Left ventricle myocardium inferior (tissue), 1 donor: Measurements from ENCODE around the gene IGFALS. TPM values are rescaled to one million over a fixed set of nuclear protein-coding genes. Genes with fewer than 3 reads are reported as not detected.

Source experiments
- DNase-seq: peaks from one replicate; pipeline ENCODE4 v3.0.0-alpha.2; 2020
- H3K27ac ChIP-seq: fragments of 200-600 bp; replicated peaks from 2 replicates; pipeline ENCODE4 v1.8.0; 2021
- H3K27me3 ChIP-seq: fragments of 200-600 bp; 2 replicates; pipeline ENCODE4 v1.8.0; 2021; ENCODE audit warnings: low read depth
- H3K36me3 ChIP-seq: fragments of 200-600 bp; 2 replicates; pipeline ENCODE4 v1.8.0; 2021
- H3K4me1 ChIP-seq: fragments of 200-600 bp; 2 replicates; pipeline ENCODE4 v1.8.0; 2021
- H3K4me3 ChIP-seq: fragments of 200-600 bp; 2 replicates; pipeline ENCODE4 v1.8.0; 2021; ENCODE audit warnings: mild to moderate bottlenecking, moderate library complexity
- H3K9me3 ChIP-seq: fragments of 200-600 bp; replicated peaks from 2 replicates; pipeline ENCODE4 v1.8.0; 2021
- CTCF ChIP-seq: fragments of 200-600 bp; IDR thresholded peaks from 2 replicates; pipeline ENCODE4 v1.8.0; 2021; ENCODE audit warnings: antibody characterized with exemption, mild to moderate bottlenecking, borderline replicate concordance
- intact Hi-C: fragments of 100-400 bp; cut with micrococcal nuclease; formaldehyde crosslinking; loops from one replicate; pipeline ENCODE4 v1.11.0; 2022
- total RNA-seq: library from RNA; stranded (reverse); fragmentation: NEBNext Ultra II Directional; extraction: Animal tissue kit (Norgen Biotek cat#: 25700); gene quantifications from one replicate; pipeline ENCODE4 v1.2.1, GENCODE V29; 2021
- donor health status: DM: no; HTN: yes; CAD: no; lungs with severe emphysema.

The IGFALS gene
- total RNA-seq, 1 donor from 2014 or later, result not detected

GRCh38 chr16:1794908-1795666 is 1.6 kb upstream of the IGFALS start:
- H3K36me3 ChIP-seq, result peaks cover 10% of the 10 kb centered on the region
- no peak overlapping the region for H3K4me3 ChIP-seq
- H3K4me1 ChIP-seq, result no peaks in the 10 kb centered on the region
- H3K27ac ChIP-seq, result no peak overlapping the region
- no peak for TF ChIP-seq CTCF
- H3K9me3 ChIP-seq, result peaks cover 8% of the 10 kb centered on the region
- intact Hi-C loops, result no loop called here
- DNase-seq, result no peak
- H3K27me3 ChIP-seq, result no peaks in the 10 kb centered on the region

- intact Hi-C loops, result no loop called here
- TF ChIP-seq CTCF, result no peak
- H3K27me3 ChIP-seq, result no peaks in the 10 kb centered on the region
- H3K27ac ChIP-seq, result no peak overlapping the region
- DNase-seq, result no peak
- H3K4me3 ChIP-seq, result no peak overlapping the region
- no peaks in the 10 kb centered on the region for H3K4me1 ChIP-seq
- peaks cover 8% of the 10 kb centered on the region for H3K9me3 ChIP-seq
- peaks cover 13% of the 10 kb centered on the region for H3K36me3 ChIP-seq
These were observed 841 bp upstream of the IGFALS start for GRCh38 chr16:1794221-1794871.

GRCh38 chr16:1792836-1793577 is 498 bp downstream of the IGFALS start:
- no peak for TF ChIP-seq CTCF
- Histone ChIP-seq H3K36me3 (peaks cover 26% of the 10 kb centered on the region), H3K4me1 (no peaks in the 10 kb centered on the region), H3K27me3 (no peaks in the 10 kb centered on the region), H3K4me3 (no peak overlapping the region), H3K27ac (no peak overlapping the region), H3K9me3 (peaks cover 6% of the 10 kb centered on the region)
- no peak for DNase-seq
- intact Hi-C loops, result no loop called here

- H3K9me3 ChIP-seq, result no peaks in the 10 kb centered on the region
- intact Hi-C loops, result no loop called here
- no peak overlapping the region for H3K4me3 ChIP-seq
- H3K36me3 ChIP-seq, result peaks cover 34% of the 10 kb centered on the region
- H3K27me3 ChIP-seq, result no peaks in the 10 kb centered on the region
- no peak overlapping the region for H3K27ac ChIP-seq
- TF ChIP-seq CTCF, result no peak
- no peak for DNase-seq
- H3K4me1 ChIP-seq, result no peaks in the 10 kb centered on the region
These were observed 1.3 kb downstream of the IGFALS start for GRCh38 chr16:1791943-1792812.
